Measurements from ENCODE around the gene PWWP2B.

The PWWP2B gene

GRCh38 chr10:132397036-132397541 lies at the start of gene PWWP2B:
Gene PWWP2B, plus strand, starts transcription at chr10:132397200. Its CDS starts 27 bp downstream, at chr10:132397227.
- DNase-seq (ENCODE audit: low spot score), result no peak

GRCh38 chr10:132347211-132347930 lies 49.6 kb upstream of the PWWP2B start:
- no peak for DNase-seq (ENCODE audit: low spot score)

GRCh38 chr10:132347931-132348267 lies 49.1 kb upstream of the PWWP2B start:
- DNase-seq (ENCODE audit: low spot score), result no peak

GRCh38 chr10:132349766-132350165 lies 47.2 kb upstream of the PWWP2B start:
- no peak for DNase-seq (ENCODE audit: low spot score)

GRCh38 chr10:132350391-132350790 lies 46.6 kb upstream of the PWWP2B start:
- no peak for DNase-seq (ENCODE audit: low spot score)

GRCh38 chr10:132350946-132351345 lies 46.1 kb upstream of the PWWP2B start:
- DNase-seq (ENCODE audit: low spot score), result no peak

- DNase-seq (ENCODE audit: low spot score), result no peak
Measured at GRCh38 chr10:132351611-132352010, 45.4 kb upstream of the PWWP2B start.

GRCh38 chr10:132352462-132353308 lies 44.3 kb upstream of the PWWP2B start:
- peak; percentile 68 for DNase-seq (ENCODE audit: low spot score)

- DNase-seq (ENCODE audit: low spot score), result no peak
Measured at GRCh38 chr10:132353456-132354355, 43.3 kb upstream of the PWWP2B start.

GRCh38 chr10:132354356-132355094 lies 42.5 kb upstream of the PWWP2B start:
- DNase-seq (ENCODE audit: low spot score), result no peak

- DNase-seq (ENCODE audit: low spot score), result no peak
Measured at GRCh38 chr10:132355297-132355696, 41.7 kb upstream of the PWWP2B start.

- no peak for DNase-seq (ENCODE audit: low spot score)
Measured at GRCh38 chr10:132355754-132356153, 41.2 kb upstream of the PWWP2B start.

- no peak for DNase-seq (ENCODE audit: low spot score)
Measured at GRCh38 chr10:132356621-132357195, 40.3 kb upstream of the PWWP2B start.

- DNase-seq (ENCODE audit: low spot score), result no peak
Measured at GRCh38 chr10:132357286-132358058, 39.5 kb upstream of the PWWP2B start.

GRCh38 chr10:132359305-132360040 lies 37.5 kb upstream of the PWWP2B start:
- no peak for DNase-seq (ENCODE audit: low spot score)

GRCh38 chr10:132360766-132361447 lies 36.1 kb upstream of the PWWP2B start:
- DNase-seq (ENCODE audit: low spot score), result peak; percentile 24

GRCh38 chr10:132361581-132362101 lies 35.4 kb upstream of the PWWP2B start:
- DNase-seq (ENCODE audit: low spot score), result no peak

- DNase-seq (ENCODE audit: low spot score), result no peak
Measured at GRCh38 chr10:132362151-132362611, 34.8 kb upstream of the PWWP2B start.

GRCh38 chr10:132363376-132363775 lies 33.6 kb upstream of the PWWP2B start:
- DNase-seq (ENCODE audit: low spot score), result no peak
